Trophoblast cell (in vitro differentiated cells and primary cell): ENCODE results near the gene SFSWAP.
"Not testable (repeated sequence)": the region's sequence is repeated elsewhere in the genome, so short reads cannot be mapped to it uniquely, and the experiment has no call there.

Source experiments
- DNase-seq, 2 donors: peaks; one replicate each; pipeline ENCODE4 v3.0.0-alpha.2; 2016
- H2AFZ ChIP-seq: 2 replicates; pipeline ENCODE4 v1.6.1; 2013; ENCODE audit warnings: low read length, moderate library complexity, mild to moderate bottlenecking; ENCODE audit not compliant: insufficient read depth, poor library complexity
- H2AK5ac ChIP-seq: 2 replicates; pipeline ENCODE4 v1.6.1; 2013; ENCODE audit warnings: mild to moderate bottlenecking, low read length
- H2BK120ac ChIP-seq: 2 replicates; pipeline ENCODE4 v1.6.1; 2013; ENCODE audit warnings: low read length, mild to moderate bottlenecking, moderate library complexity; ENCODE audit not compliant: insufficient read depth, poor library complexity
- H2BK12ac ChIP-seq: 2 replicates; pipeline ENCODE4 v1.6.1; 2013; ENCODE audit warnings: mild to moderate bottlenecking, low read length, moderate library complexity
- H2BK5ac ChIP-seq: 2 replicates; pipeline ENCODE4 v1.6.1; 2013; ENCODE audit warnings: low read length, low read depth, moderate library complexity, mild to moderate bottlenecking; ENCODE audit not compliant: poor library complexity
- H3K14ac ChIP-seq: 2 replicates; pipeline ENCODE4 v1.6.1; 2013; ENCODE audit warnings: mild to moderate bottlenecking, low read length
- H3K18ac ChIP-seq: 2 replicates; pipeline ENCODE4 v1.6.1; 2013; ENCODE audit warnings: mild to moderate bottlenecking, low read length
- H3K23ac ChIP-seq: 2 replicates; pipeline ENCODE4 v1.6.1; 2013; ENCODE audit warnings: low read length
- H3K27ac ChIP-seq: 2 replicates; pipeline ENCODE4 v1.5.1; 2013; ENCODE audit warnings: low read depth, mild to moderate bottlenecking, inconsistent platforms, low read length, moderate library complexity
- H3K27me3 ChIP-seq: 2 replicates; pipeline ENCODE4 v1.6.1; 2013; ENCODE audit warnings: inconsistent platforms, mild to moderate bottlenecking, low read length, moderate library complexity; ENCODE audit not compliant: insufficient read depth
- H3K36me3 ChIP-seq, 2 experiments: 1 replicate in 1 of 2; 2 replicates in 1 of 2; pipeline ENCODE4 v1.6.1; 2013; ENCODE audit warnings: low read length in 2 of 2, mild to moderate bottlenecking in 2 of 2, moderate library complexity in 1 of 2; ENCODE audit not compliant: insufficient read depth in 2 of 2, control insufficient read depth in 1 of 2
- H3K4ac ChIP-seq: 2 replicates; pipeline ENCODE4 v1.6.1; 2013; ENCODE audit warnings: low read depth, mild to moderate bottlenecking, low read length, moderate library complexity
- H3K4me1 ChIP-seq, 2 experiments: 1 replicate in 1 of 2; 2 replicates in 1 of 2; pipeline ENCODE4 v1.6.1; 2013; ENCODE audit warnings: low read length in 2 of 2, mild to moderate bottlenecking in 2 of 2, moderate library complexity in 1 of 2; ENCODE audit not compliant: insufficient read depth in 2 of 2, control insufficient read depth in 1 of 2
- H3K4me2 ChIP-seq: 2 replicates; pipeline ENCODE4 v1.6.1; 2013; ENCODE audit warnings: inconsistent platforms, mild to moderate bottlenecking, low read length, moderate library complexity
- H3K4me3 ChIP-seq: 2 replicates; pipeline ENCODE4 v1.5.1; 2013; ENCODE audit warnings: mild to moderate bottlenecking, low read depth, low read length, inconsistent platforms
- H3K79me1 ChIP-seq: one replicate; pipeline ENCODE4 v1.6.1; 2013; ENCODE audit warnings: low read length
- H3K79me2 ChIP-seq: 2 replicates; pipeline ENCODE4 v1.6.1; 2013; ENCODE audit warnings: low read length, mild to moderate bottlenecking; ENCODE audit not compliant: control insufficient read depth, insufficient read depth, poor library complexity
- H3K9ac ChIP-seq: 2 replicates; pipeline ENCODE4 v1.6.1; 2013; ENCODE audit warnings: mild to moderate bottlenecking, low read length
- H3K9me3 ChIP-seq: 2 replicates; pipeline ENCODE4 v1.6.1; 2013; ENCODE audit warnings: low read depth, mild to moderate bottlenecking, control low read depth, inconsistent platforms, low read length; ENCODE audit not compliant: insufficient read depth
- H4K12ac ChIP-seq: 2 replicates; pipeline ENCODE4 v1.6.1; 2013; ENCODE audit warnings: low read depth, mild to moderate bottlenecking, low read length, moderate library complexity
- H4K8ac ChIP-seq: 2 replicates; pipeline ENCODE4 v1.6.1; 2013; ENCODE audit warnings: low read depth, mild to moderate bottlenecking, low read length, moderate library complexity
- H4K91ac ChIP-seq: one replicate; pipeline ENCODE4 v1.6.1; 2013; ENCODE audit warnings: low read depth, mild to moderate bottlenecking, low read length, moderate library complexity
- WGBS: extraction: QIAGEN DNeasy Blood & Tissue Kit; methylation state at CpG from one replicate; pipeline ENCODE4 v1.1.7; 2013; ENCODE audit warnings: missing lambda C conversion rate; ENCODE audit not compliant: insufficient read length, insufficient coverage; ENCODE audit errors: extremely low coverage; 5-methylcytosine and 5-hydroxymethylcytosine counted together

Gene SFSWAP

DNA sequence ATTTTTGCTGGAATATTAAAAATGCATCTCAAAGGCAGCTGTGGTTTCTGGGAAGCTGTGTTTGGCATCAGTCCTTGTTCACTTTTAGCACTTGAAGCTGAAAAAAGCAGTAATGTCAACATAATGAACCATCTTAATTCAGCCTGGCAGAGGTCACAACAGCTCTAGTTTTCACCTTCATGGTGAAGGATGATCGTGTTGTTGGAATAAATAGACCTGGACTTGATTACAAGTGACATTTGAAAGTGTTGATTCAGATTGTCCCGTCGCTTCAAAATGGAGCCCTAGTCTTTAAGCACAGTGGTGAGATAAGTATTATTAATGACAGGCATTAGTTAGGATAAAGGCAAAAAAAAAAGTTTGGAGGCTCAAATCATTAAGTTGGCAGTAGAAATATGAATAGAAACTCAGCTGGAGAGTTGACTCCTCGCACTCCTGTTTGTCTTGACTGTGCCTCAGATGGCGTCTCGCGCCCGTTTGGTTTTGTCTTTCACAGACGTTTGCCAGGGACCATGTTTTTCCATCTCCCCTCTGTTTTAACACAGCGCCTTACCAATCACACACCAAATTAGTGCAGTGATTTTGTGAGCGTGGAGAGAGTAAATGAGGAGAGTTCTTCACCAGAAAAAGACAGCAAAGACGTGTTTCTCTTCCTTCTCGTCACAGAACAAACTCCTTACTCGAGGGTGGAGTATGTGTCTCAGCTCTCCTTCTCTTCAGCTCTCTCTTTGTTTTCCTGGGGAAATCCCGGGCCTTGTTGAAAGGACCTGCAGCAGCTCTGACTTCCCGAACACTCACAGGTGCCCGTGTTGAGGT is 63.9 kb downstream of the SFSWAP start:
- H3K4ac ChIP-seq: no peak overlapping the region
- H3K27ac ChIP-seq: no peak overlapping the region
- no peaks in the 10 kb centered on the region for H3K79me2 ChIP-seq
- H3K9me3 ChIP-seq: no peaks in the 10 kb centered on the region
- no peak overlapping the region for H3K14ac ChIP-seq
- no peak overlapping the region for H2BK12ac ChIP-seq
- no peak overlapping the region for H2AK5ac ChIP-seq
- H3K23ac ChIP-seq: no peak overlapping the region
- peaks cover 42 to 65% of the 10 kb centered on the region in 2 experiments for H3K36me3 ChIP-seq
- H3K4me2 ChIP-seq: no peak overlapping the region
- no peaks in the 10 kb centered on the region for H3K79me1 ChIP-seq
- no peaks in the 10 kb centered on the region for H3K4me1 ChIP-seq
- H3K4me3 ChIP-seq: no peak overlapping the region
- no peak for DNase-seq
- no peak overlapping the region for H4K91ac ChIP-seq
- no peaks in the 10 kb centered on the region for H3K27me3 ChIP-seq
- no CpG with 5 or more reads among the region's 17 CpGs for WGBS
- H3K18ac ChIP-seq: no peak overlapping the region
- H2BK5ac ChIP-seq: no peak overlapping the region
- no peak overlapping the region for H2AFZ ChIP-seq
- H3K9ac ChIP-seq: no peak overlapping the region
- H2BK120ac ChIP-seq: no peak overlapping the region
- H4K12ac ChIP-seq: no peak overlapping the region
- H4K8ac ChIP-seq: no peak overlapping the region

DNA sequence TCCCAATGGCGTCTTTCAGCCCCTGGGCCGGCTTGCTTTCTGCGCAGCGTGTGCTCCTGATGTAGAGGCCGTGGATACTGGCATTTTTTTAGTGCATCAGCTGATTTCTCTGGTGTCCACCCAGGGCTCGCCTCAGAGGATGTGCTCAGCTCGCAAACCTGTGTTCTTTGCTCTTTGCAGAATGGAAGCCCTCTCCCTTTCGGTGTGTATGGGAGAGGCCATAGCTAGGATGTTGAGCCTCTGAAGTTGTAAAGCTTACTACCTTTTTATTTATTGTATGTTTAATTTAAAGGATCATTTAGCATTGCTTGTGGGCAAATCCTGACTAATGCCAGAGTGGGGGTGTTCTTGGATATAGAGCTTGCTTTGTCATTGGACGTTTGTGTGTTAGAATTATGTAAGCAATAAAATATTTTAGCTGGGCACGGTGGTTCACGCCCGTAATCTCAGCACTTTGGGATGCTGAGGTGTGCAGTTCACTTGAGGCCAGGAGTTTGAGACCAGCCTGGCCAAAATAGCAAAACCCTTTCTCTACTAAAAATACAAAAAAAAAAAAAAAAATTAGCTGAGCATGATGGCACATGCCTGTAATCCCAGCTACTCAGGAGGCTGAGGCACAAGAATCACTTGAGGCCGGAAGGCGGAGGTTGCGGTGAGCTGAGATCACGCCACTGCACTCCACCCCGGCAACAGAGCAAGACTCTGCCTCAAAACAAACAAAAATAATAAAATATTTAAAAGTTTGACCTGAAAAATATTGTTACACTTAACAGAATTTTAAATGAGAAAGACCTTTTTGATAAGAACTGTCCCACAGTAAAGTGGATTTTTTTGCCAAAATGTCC is 64.7 kb downstream of the SFSWAP start:
- Histone ChIP-seq H3K27me3 (no peaks in the 10 kb centered on the region), H2AK5ac (no peak overlapping the region), H3K79me2 (no peaks in the 10 kb centered on the region), H2AFZ (no peak overlapping the region), H2BK120ac (no peak overlapping the region), H3K36me3 (peaks cover 41 to 62% of the 10 kb centered on the region in 2 experiments), H3K4me1 (no peaks in the 10 kb centered on the region), H3K4me3 (no peak overlapping the region), H3K27ac (no peak overlapping the region), H3K79me1 (no peaks in the 10 kb centered on the region), H3K9me3 (no peaks in the 10 kb centered on the region), H4K91ac (no peak overlapping the region), H3K23ac (no peak overlapping the region), H3K4me2 (no peak overlapping the region), H3K18ac (no peak overlapping the region), H4K12ac (no peak overlapping the region), H4K8ac (no peak overlapping the region), H3K14ac (no peak overlapping the region), H2BK5ac (no peak overlapping the region), H3K9ac (no peak overlapping the region), H3K4ac (no peak overlapping the region), H2BK12ac (no peak overlapping the region)
- DNase-seq: no peak
- WGBS: no CpG with 5 or more reads among the region's 17 CpGs

DNA sequence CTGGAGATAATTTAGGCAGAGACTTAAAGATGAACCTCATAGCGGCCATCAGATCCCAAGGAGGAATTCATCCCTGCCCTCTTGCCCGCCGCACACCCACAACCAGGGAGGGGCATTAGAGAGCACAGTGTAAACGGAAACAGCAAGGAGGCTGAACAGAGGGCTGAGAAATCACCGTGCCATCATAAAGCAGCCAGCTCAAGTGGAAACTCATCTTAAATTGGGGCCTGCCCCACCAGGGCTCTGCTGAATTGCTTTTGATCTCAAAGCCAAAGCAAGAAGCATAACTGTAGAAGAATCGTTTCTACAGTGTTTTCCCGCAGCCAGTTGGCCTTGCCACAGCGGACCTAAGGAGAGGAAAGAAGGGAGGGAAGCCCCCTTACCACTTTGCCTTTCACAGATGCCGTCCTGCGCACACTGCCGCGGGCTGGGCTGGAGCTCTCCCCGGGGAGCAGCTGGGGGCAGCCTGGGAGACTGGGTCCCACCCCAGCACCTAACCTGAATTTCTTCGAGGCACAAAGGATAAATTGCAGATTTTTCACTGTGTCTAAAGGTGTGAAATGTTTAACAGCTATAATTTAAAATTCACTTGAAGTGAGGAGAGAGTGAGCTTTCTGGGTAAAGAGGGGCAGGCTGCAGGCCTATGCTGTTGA is 65.5 kb downstream of the SFSWAP start:
- H3K9ac ChIP-seq: no peak overlapping the region
- no peak overlapping the region for H3K14ac ChIP-seq
- no peaks in the 10 kb centered on the region for H3K79me2 ChIP-seq
- no peak overlapping the region for H3K23ac ChIP-seq
- H3K18ac ChIP-seq: no peak overlapping the region
- no peaks in the 10 kb centered on the region for H3K27me3 ChIP-seq
- H3K4ac ChIP-seq: no peak overlapping the region
- H2BK12ac ChIP-seq: no peak overlapping the region
- no peak overlapping the region for H3K4me3 ChIP-seq
- H4K8ac ChIP-seq: no peak overlapping the region
- H4K91ac ChIP-seq: no peak overlapping the region
- H4K12ac ChIP-seq: no peak overlapping the region
- no peaks in the 10 kb centered on the region for H3K79me1 ChIP-seq
- no peak overlapping the region for H2BK5ac ChIP-seq
- DNase-seq: no peak
- H3K9me3 ChIP-seq: no peaks in the 10 kb centered on the region
- H3K36me3 ChIP-seq: peaks cover 35 to 58% of the 10 kb centered on the region in 2 experiments
- H2AFZ ChIP-seq: no peak overlapping the region
- H2BK120ac ChIP-seq: no peak overlapping the region
- H3K4me1 ChIP-seq: no peaks in the 10 kb centered on the region
- H3K27ac ChIP-seq: no peak overlapping the region
- no CpG with 5 or more reads among the region's 14 CpGs for WGBS
- no peak overlapping the region for H2AK5ac ChIP-seq
- no peak overlapping the region for H3K4me2 ChIP-seq

DNA sequence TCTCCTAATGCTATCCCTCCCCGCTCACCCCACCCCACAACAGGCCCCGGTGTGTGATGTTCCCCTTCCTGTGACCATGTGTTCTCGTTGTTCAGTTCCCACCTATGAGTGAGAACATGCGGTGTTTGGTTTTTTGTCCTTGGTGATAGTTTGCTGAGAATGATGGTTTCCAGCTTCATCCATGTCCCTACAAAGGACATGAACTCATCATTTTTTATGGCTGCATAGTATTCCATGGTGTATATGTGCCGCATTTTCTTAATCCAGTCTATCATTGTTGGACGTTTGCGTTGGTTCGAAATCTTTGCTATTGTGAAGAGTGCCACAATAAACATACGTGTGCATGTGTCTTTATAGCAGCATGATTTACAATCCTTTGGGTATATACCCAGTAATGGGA is 66.4 kb downstream of the SFSWAP start:
- not testable (repeated sequence) for H3K27ac ChIP-seq, H4K91ac ChIP-seq, H3K4me3 ChIP-seq, H2BK12ac ChIP-seq, H4K12ac ChIP-seq, DNase-seq, H2BK120ac ChIP-seq, H3K9me3 ChIP-seq, H3K23ac ChIP-seq, H3K4ac ChIP-seq, H3K4me1 ChIP-seq, H2AFZ ChIP-seq, H3K18ac ChIP-seq, H3K4me2 ChIP-seq, H3K27me3 ChIP-seq, H3K14ac ChIP-seq, H2BK5ac ChIP-seq, H2AK5ac ChIP-seq, H3K79me1 ChIP-seq, H4K8ac ChIP-seq, H3K79me2 ChIP-seq, H3K9ac ChIP-seq
- H3K36me3 ChIP-seq: peaks cover 33 to 58% of the 10 kb centered on the region in 2 experiments
- no CpG with 5 or more reads among the region's 9 CpGs for WGBS
